ENCODE results near the gene RBPJL. TPM values are rescaled to one million over a fixed set of nuclear protein-coding genes. Genes with fewer than 3 reads are reported as not detected.

Gene RBPJL
- total and polyA plus RNA-seq, 2 of the 8 experiments (the other 6 are each of a cell fraction or from before 2014, with no cell fraction given): 0.67 to 1.3 TPM

GRCh38 chr20:45294659-45295058 is 12.0 kb upstream of the RBPJL start (continued):
- no peak for TF ChIP-seq CEBPB (IDR thresholded peaks at IDR 0.05; ENCODE audit: low read depth, low read length)
